A549 (cell line): ENCODE results near the gene ACO2. TPM values are rescaled to one million over a fixed set of nuclear protein-coding genes. Genes with fewer than 3 reads are reported as not detected.
"Not testable (repeated sequence)": the region's sequence is repeated elsewhere in the genome, so short reads cannot be mapped to it uniquely, and the experiment has no call there.

Experiments used
- ATAC-seq, 2 experiments: fragments of 200-7000 bp in 1 of 2; fragments of >200 bp in 1 of 2; cut with Nextera tagmentation in 1 of 2; cut with Tn5 transposase in 1 of 2; 3 replicates each; pipeline versions ENCODE4 v1.8.0 to v1.9.1; 2018 to 2020; ENCODE audit warnings: mild to moderate bottlenecking in 1 of 2, moderate library complexity in 1 of 2
- CTCF ChIA-PET: fragments of 300-600 bp; sonication (Branson Sonifier 250); formaldehyde crosslinking; extraction: SDS; loops from one replicate; lab custom pipeline; 2021; ENCODE audit warnings: antibody characterized with exemption, inconsistent platforms; lab: Yijun Ruan, JAX
- POLR2A ChIA-PET: fragments of 350-600 bp; formaldehyde crosslinking; extraction: SDS; loops from one replicate; lab custom pipeline; 2021; ENCODE audit warnings: antibody characterized with exemption, inconsistent platforms; lab: Yijun Ruan, JAX
- DNase-seq, 2 experiments: peaks; one replicate each; pipeline versions ENCODE4 v3.0.0 to v3.0.0-alpha.2; 2011 to 2016; ENCODE audit warnings: low read depth in 1 of 2, low spot score in 1 of 2
- FAIRE-seq: peaks from 2 replicates; lab custom pipeline; 2011; peaks lifted over from hg19 to GRCh38; lab: Jason Lieb, UNC
- H3K27ac ChIP-seq, 2 experiments: fragments of >200 bp; sonication (Bioruptor Twin); formaldehyde crosslinking; 3 replicates each; pipeline ENCODE4 v1.5.1; 2016 to 2017
- H3K4me1 ChIP-seq: fragments of >200 bp; sonication (Bioruptor Twin); formaldehyde crosslinking; 3 replicates; pipeline ENCODE4 v1.6.1; 2016
- H3K4me2 ChIP-seq: fragments of >200 bp; sonication (Bioruptor Twin); formaldehyde crosslinking; 3 replicates; pipeline ENCODE4 v1.6.1; 2016
- H3K4me3 ChIP-seq: fragments of >200 bp; sonication (Bioruptor Twin); formaldehyde crosslinking; 3 replicates; pipeline ENCODE4 v1.5.1; 2016
- H3K9me3 ChIP-seq: fragments of >200 bp; sonication (Bioruptor Twin); formaldehyde crosslinking; 3 replicates; pipeline ENCODE4 v1.6.1; 2016
- BCL3 ChIP-seq: fragments of >200 bp; sonication (Bioruptor Twin); formaldehyde crosslinking; IDR thresholded peaks from 3 replicates; pipeline ENCODE4 v1.6.1; 2016
- CBX2 ChIP-seq: fragments of 200-600 bp; sonication (generic); IDR thresholded peaks from 2 replicates; pipeline ENCODE4 v1.6.1; 2016; ENCODE audit warnings: low read depth, mild to moderate bottlenecking, borderline replicate concordance
- CBX8 ChIP-seq: fragments of 200-600 bp; sonication (generic); IDR thresholded peaks from 2 replicates; pipeline ENCODE4 v1.6.1; 2016
- CEBPB ChIP-seq, 2 experiments: fragments of >200 bp in 1 of 2; sonication (Bioruptor Twin) in 1 of 2; formaldehyde crosslinking in 1 of 2; IDR thresholded peaks; 2 replicates each; pipeline ENCODE4 v1.6.1; 2012 to 2016
- CTCF ChIP-seq: fragments of >200 bp; sonication (Bioruptor Twin); formaldehyde crosslinking; IDR thresholded peaks from 3 replicates; pipeline ENCODE4 v1.5.1; 2016
- EP300 ChIP-seq, 2 experiments: fragments of >200 bp; sonication (Bioruptor Twin); formaldehyde crosslinking; IDR thresholded peaks; 2 replicates in 1 of 2; 3 replicates in 1 of 2; pipeline ENCODE4 v1.6.1; 2016 to 2017
- FOSL2 ChIP-seq, 2 experiments: fragments of 450-650 bp in 1 of 2; fragments of >200 bp in 1 of 2; sonication (Bioruptor Twin) in 1 of 2; formaldehyde crosslinking; IDR thresholded peaks; 2 replicates each; pipeline versions ENCODE4 v1.5.0 to v1.6.1; 2016 to 2020; ENCODE audit warnings: mild to moderate bottlenecking in 1 of 2, moderate library complexity in 1 of 2
- FOXS1 ChIP-seq: fragments of 250-450 bp; sonication (Bioruptor Pico); IDR thresholded peaks from 2 replicates; pipeline ENCODE4 v1.5.0; 2020; ENCODE audit warnings: mild to moderate bottlenecking, moderate library complexity
- HEYL ChIP-seq: fragments of 250-450 bp; sonication (Bioruptor Pico); IDR thresholded peaks from 2 replicates; pipeline ENCODE4 v1.8.0; 2021; ENCODE audit warnings: mild to moderate bottlenecking, moderate library complexity
- HOXA7 ChIP-seq: fragments of 250-450 bp; sonication (Bioruptor Pico); IDR thresholded peaks from 2 replicates; pipeline ENCODE4 v1.5.0; 2020; ENCODE audit warnings: mild to moderate bottlenecking, moderate library complexity
- HOXB5 ChIP-seq: fragments of 250-450 bp; sonication (Bioruptor Pico); IDR thresholded peaks from 2 replicates; pipeline ENCODE4 v1.5.0; 2020; ENCODE audit warnings: mild to moderate bottlenecking, moderate library complexity
- JUN ChIP-seq, 2 experiments: fragments of >200 bp; sonication (Bioruptor Twin); formaldehyde crosslinking; IDR thresholded peaks; 2 replicates in 1 of 2; 3 replicates in 1 of 2; pipeline ENCODE4 v1.6.1; 2016 to 2017
- MAFK ChIP-seq: fragments of 450-650 bp; IDR thresholded peaks from 2 replicates; pipeline ENCODE4 v1.6.1; 2014; ENCODE audit not compliant: partially characterized antibody
- NPAS2 ChIP-seq: fragments of 250-450 bp; sonication (Bioruptor Pico); IDR thresholded peaks from 2 replicates; pipeline ENCODE4 v1.8.0; 2022; ENCODE audit warnings: mild to moderate bottlenecking, moderate library complexity, borderline replicate concordance
- NR3C1 ChIP-seq: fragments of >200 bp; sonication (Bioruptor Twin); formaldehyde crosslinking; IDR thresholded peaks from 3 replicates; pipeline ENCODE4 v1.6.1; 2017
- PHF8 ChIP-seq: fragments of 200-600 bp; sonication (generic); IDR thresholded peaks from 2 replicates; pipeline ENCODE4 v1.6.1; 2016; ENCODE audit warnings: low read depth, mild to moderate bottlenecking, antibody characterized with exemption, moderate library complexity, borderline replicate concordance
- WGBS: methylation state at CpG from one replicate; pipeline ENCODE4 v1.1.6; 2017; ENCODE audit errors: missing lambda C conversion rate; 5-methylcytosine and 5-hydroxymethylcytosine counted together
- polyA plus RNA-seq, 4 experiments: library from polyadenylated mRNA; depleted of rRNA in 3 of 4; stranded (reverse); fragments of >200 nt; fragmentation: RNase III in 1 of 4; extraction: RNeasy Plus Mini Kit Qiagen cat#74134 plus additional on column Dnase treatment in 1 of 4; gene quantifications; 2 replicates in 3 of 4; 3 replicates in 1 of 4; pipeline ENCODE4 v1.2.3, GENCODE V29; 2011 to 2017

The ACO2 gene
- polyA plus RNA-seq, 2 of the 4 experiments (the other 2 are of a cell fraction) = 30.7 to 43.7 TPM

GRCh38 chr22:41557401-41558240 lies 88.7 kb downstream of the ACO2 start:
- FAIRE-seq (no peak), DNase-seq (no peak)
- no peaks in the 10 kb centered on the region for H3K9me3 ChIP-seq
- POLR2A ChIA-PET = interaction anchor here (1.0 kb wide), 1 partner anchor 32 kb away, joined by 6 read pairs; the partner anchor contains the start of gene PMM1
- H3K4me1 ChIP-seq = peaks cover 27% of the 10 kb centered on the region
- H3K27ac ChIP-seq = 0 out of 6 replicates have a peak overlapping the region, but pooled peaks of 1 of the 2 experiments have one; percentile 35
- TF ChIP-seq BCL3 (no peak), CBX2 (no peak)
- TF ChIP-seq, all 56 proteins: peak for 0
- CTCF ChIA-PET = interaction anchor here (1.3 to 3.7 kb wide), 3 partner anchors 14 to 155 kb away, joined by 3 to 23 read pairs (median 5); partner anchors contain the start of gene POLR3H
- no peak for ATAC-seq
- no peak overlapping the region for H3K4me2 ChIP-seq
- no peak overlapping the region for H3K4me3 ChIP-seq
- WGBS = 64% methylated on average over 18 of the region's 19 CpGs

DNA sequence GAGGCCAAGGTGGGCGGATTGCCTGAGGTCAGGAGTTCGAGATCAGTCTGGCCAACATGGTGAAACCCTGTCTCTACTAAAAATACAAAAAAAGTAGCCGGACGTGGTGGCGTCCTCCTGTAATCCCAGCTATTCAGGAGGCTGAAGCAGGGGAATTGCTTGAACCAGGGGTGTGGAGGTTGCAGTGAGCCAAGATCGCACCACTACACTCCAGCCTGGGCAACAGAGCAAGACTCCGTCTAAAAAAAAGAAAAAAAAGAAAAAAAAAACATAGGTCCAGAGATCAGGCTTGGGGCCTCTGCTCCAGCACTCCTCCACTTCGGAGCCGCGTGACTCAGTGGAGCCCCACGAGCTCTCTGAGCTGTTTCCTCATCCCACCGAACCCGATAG lies 89.3 kb downstream of the ACO2 start:
- POLR2A ChIA-PET, H3K4me3 ChIP-seq, H3K4me2 ChIP-seq, H3K27ac ChIP-seq, DNase-seq, H3K9me3 ChIP-seq, FAIRE-seq, ATAC-seq: not testable (repeated sequence)
- CTCF ChIA-PET = interaction anchor here (2.2 to 3.7 kb wide), 2 partner anchors 14 to 39 kb away, joined by 5 to 23 read pairs; partner anchors contain the start of gene POLR3H
- peaks cover 33% of the 10 kb centered on the region for H3K4me1 ChIP-seq
- 88% methylated on average over 13 of the region's 13 CpGs for WGBS

- ATAC-seq = no peak
- CTCF ChIA-PET = interaction anchor here (1.0 to 3.7 kb wide), 3 partner anchors 18 to 37 kb away, joined by 3 to 23 read pairs (median 3); partner anchors contain the start of gene PMM1
- TF ChIP-seq FOXS1 (CRISPR knock-in tag) (no peak), FOSL2 (IDR thresholded peaks at IDR 0.05) (no peak), FOSL2 (CRISPR knock-in tag; IDR thresholded peaks at IDR 0.05) (no peak), PHF8 (no peak), JUN (IDR thresholded peaks at IDR 0.05) (no peak), CBX8 (no peak), MAFK (no peak), HOXB5 (CRISPR knock-in tag) (no peak), CEBPB (IDR thresholded peaks at IDR 0.05) (no peak), HOXA7 (CRISPR knock-in tag) (no peak)
- TF ChIP-seq, all 56 proteins: peak for 0
- DNase-seq (no peak), FAIRE-seq (no peak)
- H3K27ac ChIP-seq = peak overlapping the region in 1 of 2 experiments; percentile 82; a peak in 2 of 6 replicates
- H3K4me3 ChIP-seq = no peak overlapping the region
- H3K4me2 ChIP-seq = peak overlapping the region; percentile 64
- peaks cover 48% of the 10 kb centered on the region for H3K4me1 ChIP-seq
- POLR2A ChIA-PET = no interaction called here
- no peaks in the 10 kb centered on the region for H3K9me3 ChIP-seq
- WGBS = 92% methylated on average over 3 of the region's 6 CpGs
Observed at GRCh38 chr22:41560095-41560471, 91.2 kb downstream of the ACO2 start.

- peak overlapping the region; percentile 64 for H3K4me2 ChIP-seq
Observed at GRCh38 chr22:41561335-41561734, 92.4 kb downstream of the ACO2 start.

GRCh38 chr22:41561788-41562187 lies 92.9 kb downstream of the ACO2 start:
- CTCF ChIA-PET = interaction anchor here (1.1 to 1.8 kb wide), 4 partner anchors 13 to 35 kb away, joined by 3 to 8 read pairs (median 4); partner anchors contain the start of gene POLR3H

More at GRCh38 chr22:41561335-41561734, 92.4 kb downstream of the ACO2 start:
- CTCF ChIA-PET = interaction anchor here (0.7 to 1.4 kb wide), 4 partner anchors 13 to 149 kb away, joined by 3 to 5 read pairs (median 3); no protein-coding TSS in a partner anchor
- peak in 1 of 2 experiments; percentile 11; a peak in 1 of 6 replicates for ATAC-seq
- POLR2A ChIA-PET = no interaction called here
- Histone ChIP-seq H3K4me3 (peak overlapping the region; percentile 32), H3K27ac (peak overlapping the region; percentile 63 to 82; a peak in 5 of 6 replicates), H3K9me3 (no peaks in the 10 kb centered on the region), H3K4me1 (peaks cover 60% of the 10 kb centered on the region)
- DNase-seq = no peak
- no peak for TF ChIP-seq NR3C1
- FAIRE-seq = no peak
- WGBS = 88% methylated on average over 5 of the region's 10 CpGs

More at GRCh38 chr22:41561788-41562187, 92.9 kb downstream of the ACO2 start:
- peak overlapping the region; percentile 64 for H3K4me2 ChIP-seq
- no peaks in the 10 kb centered on the region for H3K9me3 ChIP-seq
- WGBS = 77% methylated on average over 4 of the region's 5 CpGs
- FAIRE-seq = no peak
- POLR2A ChIA-PET = no interaction called here
- DNase-seq = no peak
- peak overlapping the region; percentile 63 to 82; a peak in 5 of 6 replicates for H3K27ac ChIP-seq
- no peak for ATAC-seq
- no peak overlapping the region for H3K4me3 ChIP-seq
- TF ChIP-seq NPAS2 (no peak), CBX8 (no peak), EP300 (IDR thresholded peaks at IDR 0.05) (no peak), CEBPB (IDR thresholded peaks at IDR 0.05) (no peak), HEYL (CRISPR knock-in tag) (no peak), CTCF (no peak)
- H3K4me1 ChIP-seq = peaks cover 61% of the 10 kb centered on the region
